CD4-positive, alpha-beta T cell treated with Interleukin-21 for 1 hour (primary cell): ENCODE measurements around the gene SMIM21.

Experiments
- DNase-seq: peaks from one replicate; pipeline ENCODE4 v3.0.0-alpha.2; 2020

The SMIM21 gene

GRCh38 chr18:75421656-75422055, 5.8 kb downstream of the SMIM21 start:
- DNase-seq: no peak

- no peak for DNase-seq
Measured at GRCh38 chr18:75418293-75419005, 9.1 kb downstream of the SMIM21 start.

- DNase-seq: no peak
Measured at GRCh38 chr18:75410611-75411010, 16.9 kb downstream of the SMIM21 start.

GRCh38 chr18:75409806-75410205, 17.7 kb downstream of the SMIM21 start:
- DNase-seq: no peak

GRCh38 chr18:75408554-75409506, 18.7 kb downstream of the SMIM21 start:
- no peak for DNase-seq

- DNase-seq: no peak
Measured at GRCh38 chr18:75407468-75408437, 19.8 kb downstream of the SMIM21 start.

GRCh38 chr18:75406491-75407445, 20.7 kb downstream of the SMIM21 start:
- no peak for DNase-seq

- no peak for DNase-seq
Measured at GRCh38 chr18:75405351-75405750, 22.2 kb downstream of the SMIM21 start.

- DNase-seq: no peak
Measured at GRCh38 chr18:75400366-75400765, 27.1 kb downstream of the SMIM21 start.

- no peak for DNase-seq
Measured at GRCh38 chr18:75395137-75395536, 32.4 kb downstream of the SMIM21 start.

GRCh38 chr18:75393721-75394120, 33.8 kb downstream of the SMIM21 start:
- no peak for DNase-seq

- no peak for DNase-seq
Measured at GRCh38 chr18:75392226-75392578, 35.3 kb downstream of the SMIM21 start.

GRCh38 chr18:75391279-75392225, 36.0 kb downstream of the SMIM21 start:
- DNase-seq: no peak

GRCh38 chr18:75390854-75391253, 36.6 kb downstream of the SMIM21 start:
- no peak for DNase-seq

- DNase-seq: no peak
Measured at GRCh38 chr18:75384144-75384543, 43.4 kb downstream of the SMIM21 start.

GRCh38 chr18:75378376-75379315, 48.9 kb downstream of the SMIM21 start:
- DNase-seq: no peak

GRCh38 chr18:75377926-75378325, 49.6 kb downstream of the SMIM21 start:
- no peak for DNase-seq

GRCh38 chr18:75377258-75377657, 50.2 kb downstream of the SMIM21 start:
- no peak for DNase-seq

GRCh38 chr18:75376004-75376403, 51.5 kb downstream of the SMIM21 start:
- no peak for DNase-seq
